ENCODE results near the gene PHKG2.

DNA sequence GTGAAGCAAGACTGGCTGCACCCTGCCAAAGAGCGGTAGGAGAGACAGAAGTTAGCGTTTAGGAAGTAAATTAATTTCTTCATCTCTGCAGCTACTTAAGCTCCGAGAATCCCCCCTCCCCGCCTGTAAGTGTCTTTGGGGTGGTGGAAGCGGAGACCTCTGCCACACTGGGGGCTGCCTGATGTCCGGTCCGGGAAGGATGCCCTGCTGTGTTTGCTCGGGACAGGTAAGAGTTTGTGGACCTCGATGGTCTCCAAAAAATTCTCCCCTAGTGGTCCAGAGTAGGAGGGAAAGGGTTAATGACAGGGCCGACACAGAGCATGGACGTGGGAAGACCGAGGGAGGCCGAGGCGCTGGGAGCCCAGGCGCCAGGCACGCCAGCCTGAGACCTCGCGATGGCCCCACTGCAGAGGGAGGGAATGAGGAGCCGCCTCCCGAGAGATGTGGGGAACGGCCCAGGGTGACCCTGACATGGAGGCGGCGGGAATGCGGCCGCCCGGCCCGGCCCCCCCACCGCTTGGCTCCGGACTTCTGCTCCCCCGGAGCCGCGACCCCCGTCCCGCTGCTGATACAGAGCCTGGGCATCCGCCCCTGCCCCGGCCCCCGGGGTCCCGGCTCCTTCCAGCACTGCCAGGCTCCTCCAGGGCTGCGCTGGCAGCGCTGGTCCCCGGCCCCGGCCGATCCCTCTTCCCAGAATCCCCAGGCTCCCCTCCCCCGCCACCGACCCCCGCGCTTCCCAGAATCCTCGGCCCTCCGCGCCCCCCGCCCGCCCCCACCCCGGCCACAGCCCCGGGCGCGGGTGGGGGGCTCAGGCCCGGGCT, 38.1 kb downstream of the PHKG2 start:
- TF ChIP-seq EZH2 (IDR thresholded peaks at IDR 0.05; ENCODE audit: low read length, unreplicated experiment): no peak
- TF ChIP-seq CTCF (conservative IDR thresholded peaks at IDR 0.05; ENCODE audit: low read depth, low read length): no peak
